CD1c-positive myeloid dendritic cell (primary cell): ENCODE data around the gene ASB2.
A peak's percentile ranks its signal among the peaks of the same experiment; 100 is the strongest.

Experiments used
- DNase-seq: peaks from one replicate; pipeline ENCODE4 v3.0.0-alpha.2; 2016; ENCODE audit errors: extremely low spot score

ASB2 gene

GRCh38 chr14:93976477-93977057 is at the start of gene ASB2:
ASB2 (minus strand) TSS chr14:93976570; CDS start chr14:93964539, 12,031 bp downstream.
- DNase-seq, result peak; percentile 42

- DNase-seq, result no peak
Observed at GRCh38 chr14:94025720-94026119, 49.4 kb upstream of the ASB2 start.

- DNase-seq, result no peak
Observed at GRCh38 chr14:94024549-94024948, 48.2 kb upstream of the ASB2 start.

GRCh38 chr14:94022532-94023411 is 46.4 kb upstream of the ASB2 start:
- no peak for DNase-seq

- DNase-seq, result peak; percentile 31
Observed at GRCh38 chr14:94021416-94022157, 45.2 kb upstream of the ASB2 start.

GRCh38 chr14:94021001-94021400 is 44.6 kb upstream of the ASB2 start:
- DNase-seq, result peak; percentile 52

GRCh38 chr14:94020267-94020666 is 43.9 kb upstream of the ASB2 start:
- DNase-seq, result no peak

GRCh38 chr14:94019329-94019728 is 43.0 kb upstream of the ASB2 start:
- DNase-seq, result no peak

GRCh38 chr14:94018308-94018707 is 41.9 kb upstream of the ASB2 start:
- no peak for DNase-seq

- DNase-seq, result no peak
Observed at GRCh38 chr14:94016446-94016976, 40.1 kb upstream of the ASB2 start.

GRCh38 chr14:94015223-94015622 is 38.9 kb upstream of the ASB2 start:
- no peak for DNase-seq

- DNase-seq, result no peak
Observed at GRCh38 chr14:94014382-94014781, 38.0 kb upstream of the ASB2 start.

GRCh38 chr14:94011795-94012194 is 35.4 kb upstream of the ASB2 start:
- DNase-seq, result peak; percentile 5

- DNase-seq, result no peak
Observed at GRCh38 chr14:94010625-94011024, 34.3 kb upstream of the ASB2 start.

GRCh38 chr14:94009767-94010166 is 33.4 kb upstream of the ASB2 start:
- no peak for DNase-seq

GRCh38 chr14:94008234-94008633 is 31.9 kb upstream of the ASB2 start:
- no peak for DNase-seq

GRCh38 chr14:94005324-94006073 is 29.1 kb upstream of the ASB2 start:
- peak; percentile 24 for DNase-seq

- DNase-seq, result no peak
Observed at GRCh38 chr14:94004015-94004414, 27.6 kb upstream of the ASB2 start.

- no peak for DNase-seq
Observed at GRCh38 chr14:94003397-94003796, 27.0 kb upstream of the ASB2 start.

- peak; percentile 82 for DNase-seq
Observed at GRCh38 chr14:94001501-94002396, 25.4 kb upstream of the ASB2 start.

GRCh38 chr14:94001016-94001415 is 24.6 kb upstream of the ASB2 start:
- DNase-seq, result no peak
